K562 (cell line): Measurements from ENCODE around the gene FN3KRP.

Experiments
- HNRNPUL1 ChIP-seq: fragments of 200-400 bp; formaldehyde crosslinking; IDR thresholded peaks from 2 replicates; pipeline ENCODE4 v1.6.1; 2017; ENCODE audit warnings: low read length
- MAX ChIP-seq: sonication (generic); formaldehyde crosslinking; IDR thresholded peaks from 2 replicates; pipeline ENCODE4 v1.9.0; 2022; ENCODE audit warnings: mild to moderate bottlenecking, missing genetic modification reagents
- ZNF274 ChIP-seq: IDR thresholded peaks from 2 replicates; pipeline ENCODE4 v1.6.1; 2011; ENCODE audit warnings: low read depth, mild to moderate bottlenecking, low read length, moderate library complexity, borderline replicate concordance
- ZNF445 ChIP-seq: fragments of 250-450 bp; sonication (Bioruptor Pico); IDR thresholded peaks from 2 replicates; pipeline ENCODE4 v1.4.0; 2020; ENCODE audit warnings: low read depth, mild to moderate bottlenecking, moderate library complexity
- TF ChIP-seq, protein P1 (sequence below): sonication (generic); formaldehyde crosslinking; IDR thresholded peaks from 2 replicates; pipeline ENCODE4 v1.8.1; 2023; ENCODE audit warnings: mild to moderate bottlenecking, missing genetic modification reagents, moderate library complexity

GRCh38 chr17:82740906-82741759 is 24.6 kb downstream of the FN3KRP start:
- TF ChIP-seq, protein P1, sequence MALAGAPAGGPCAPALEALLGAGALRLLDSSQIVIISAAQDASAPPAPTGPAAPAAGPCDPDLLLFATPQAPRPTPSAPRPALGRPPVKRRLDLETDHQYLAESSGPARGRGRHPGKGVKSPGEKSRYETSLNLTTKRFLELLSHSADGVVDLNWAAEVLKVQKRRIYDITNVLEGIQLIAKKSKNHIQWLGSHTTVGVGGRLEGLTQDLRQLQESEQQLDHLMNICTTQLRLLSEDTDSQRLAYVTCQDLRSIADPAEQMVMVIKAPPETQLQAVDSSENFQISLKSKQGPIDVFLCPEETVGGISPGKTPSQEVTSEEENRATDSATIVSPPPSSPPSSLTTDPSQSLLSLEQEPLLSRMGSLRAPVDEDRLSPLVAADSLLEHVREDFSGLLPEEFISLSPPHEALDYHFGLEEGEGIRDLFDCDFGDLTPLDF (CRISPR knock-in tag) = no peak
- TF ChIP-seq ZNF445 = peak; percentile 71; the same call in 1 of the 2 replicates
- TF ChIP-seq ZNF274 = no peak
- no peak for TF ChIP-seq MAX
- no peak for TF ChIP-seq HNRNPUL1
